Osteocyte (in vitro differentiated cells): Measurements from ENCODE around the gene FSTL5. TPM values are rescaled to one million over a fixed set of nuclear protein-coding genes. Genes with fewer than 3 reads are reported as not detected.

Experiments
- DNase-seq: peaks from one replicate; pipeline ENCODE4 v3.0.0; 2021; ENCODE audit warnings: mixed read lengths; ENCODE audit not compliant: unreplicated experiment; ENCODE audit errors: extremely low spot score
- H3K27ac Mint-ChIP-seq: one replicate; pipeline ENCODE4 v1.8.0; 2021; ENCODE audit warnings: mild to moderate bottlenecking, mixed read lengths; ENCODE audit not compliant: unreplicated experiment
- H3K27me3 Mint-ChIP-seq: one replicate; pipeline ENCODE4 v1.8.0; 2021; ENCODE audit warnings: mixed read lengths; ENCODE audit not compliant: unreplicated experiment
- H3K36me3 Mint-ChIP-seq: one replicate; pipeline ENCODE4 v1.8.0; 2021; ENCODE audit warnings: mixed read lengths; ENCODE audit not compliant: unreplicated experiment
- H3K4me1 Mint-ChIP-seq: one replicate; pipeline ENCODE4 v1.8.0; 2021; ENCODE audit warnings: mixed read lengths; ENCODE audit not compliant: unreplicated experiment
- H3K4me3 Mint-ChIP-seq: one replicate; pipeline ENCODE4 v1.8.0; 2021; ENCODE audit warnings: mild to moderate bottlenecking, moderate library complexity, mixed read lengths; ENCODE audit not compliant: unreplicated experiment
- H3K9me3 Mint-ChIP-seq: one replicate; pipeline ENCODE4 v1.8.0; 2021; ENCODE audit warnings: mixed read lengths; ENCODE audit not compliant: unreplicated experiment
- total RNA-seq: library from RNA; stranded (reverse); gene quantifications from 2 replicates; pipeline ENCODE4 v1.2.1, GENCODE V29; 2021
- TF ChIP-seq, protein P1 (sequence below): fragments of 200-600 bp; sonication (generic); IDR thresholded peaks from 2 replicates; pipeline ENCODE4 v1.5.0; 2021; ENCODE audit warnings: antibody characterized with exemption, mild to moderate bottlenecking, moderate library complexity

FSTL5 gene
- total RNA-seq, 1 donor from 2014 or later = 0.11 TPM

GRCh38 chr4:162016991-162017390 is 146.8 kb downstream of the FSTL5 start:
- H3K4me3 Mint-ChIP-seq = no peak overlapping the region
- no peaks in the 10 kb centered on the region for H3K27me3 Mint-ChIP-seq
- DNase-seq = no peak
- TF ChIP-seq, protein P1, sequence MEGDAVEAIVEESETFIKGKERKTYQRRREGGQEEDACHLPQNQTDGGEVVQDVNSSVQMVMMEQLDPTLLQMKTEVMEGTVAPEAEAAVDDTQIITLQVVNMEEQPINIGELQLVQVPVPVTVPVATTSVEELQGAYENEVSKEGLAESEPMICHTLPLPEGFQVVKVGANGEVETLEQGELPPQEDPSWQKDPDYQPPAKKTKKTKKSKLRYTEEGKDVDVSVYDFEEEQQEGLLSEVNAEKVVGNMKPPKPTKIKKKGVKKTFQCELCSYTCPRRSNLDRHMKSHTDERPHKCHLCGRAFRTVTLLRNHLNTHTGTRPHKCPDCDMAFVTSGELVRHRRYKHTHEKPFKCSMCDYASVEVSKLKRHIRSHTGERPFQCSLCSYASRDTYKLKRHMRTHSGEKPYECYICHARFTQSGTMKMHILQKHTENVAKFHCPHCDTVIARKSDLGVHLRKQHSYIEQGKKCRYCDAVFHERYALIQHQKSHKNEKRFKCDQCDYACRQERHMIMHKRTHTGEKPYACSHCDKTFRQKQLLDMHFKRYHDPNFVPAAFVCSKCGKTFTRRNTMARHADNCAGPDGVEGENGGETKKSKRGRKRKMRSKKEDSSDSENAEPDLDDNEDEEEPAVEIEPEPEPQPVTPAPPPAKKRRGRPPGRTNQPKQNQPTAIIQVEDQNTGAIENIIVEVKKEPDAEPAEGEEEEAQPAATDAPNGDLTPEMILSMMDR = no peak
- H3K9me3 Mint-ChIP-seq = no peaks in the 10 kb centered on the region
- H3K27ac Mint-ChIP-seq = no peak overlapping the region
- H3K36me3 Mint-ChIP-seq = no peaks in the 10 kb centered on the region
- H3K4me1 Mint-ChIP-seq = no peaks in the 10 kb centered on the region

DNA sequence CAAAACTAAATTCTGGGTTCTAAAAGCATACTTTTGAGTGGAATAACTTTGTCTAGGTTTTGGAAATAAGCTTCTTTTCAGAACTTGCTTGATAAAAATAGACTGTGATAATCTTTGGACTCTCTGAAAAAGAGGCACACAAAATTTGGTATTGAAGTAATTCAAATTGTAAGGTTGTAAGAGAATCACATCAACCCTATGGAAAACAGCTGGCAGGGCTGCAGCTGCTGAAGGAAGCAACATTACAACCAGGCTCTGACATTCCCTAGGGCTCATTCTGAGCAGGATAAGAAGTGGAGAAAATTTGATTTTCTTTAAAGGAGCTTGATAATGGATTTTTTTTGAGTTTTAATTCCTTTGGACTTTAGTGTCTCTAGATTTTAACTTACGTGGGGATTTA is 147.6 kb downstream of the FSTL5 start:
- H3K27ac Mint-ChIP-seq = no peak overlapping the region
- TF ChIP-seq, protein P1 = no peak
- no peaks in the 10 kb centered on the region for H3K4me1 Mint-ChIP-seq
- no peak for DNase-seq
- no peaks in the 10 kb centered on the region for H3K27me3 Mint-ChIP-seq
- no peaks in the 10 kb centered on the region for H3K36me3 Mint-ChIP-seq
- H3K4me3 Mint-ChIP-seq = no peak overlapping the region
- no peaks in the 10 kb centered on the region for H3K9me3 Mint-ChIP-seq

- DNase-seq = no peak
- Mint-ChIP-seq H3K9me3 (no peaks in the 10 kb centered on the region), H3K4me1 (no peaks in the 10 kb centered on the region), H3K27me3 (no peaks in the 10 kb centered on the region), H3K4me3 (no peak overlapping the region), H3K36me3 (no peaks in the 10 kb centered on the region), H3K27ac (no peak overlapping the region)
- TF ChIP-seq, protein P1 = no peak
Measured at GRCh38 chr4:162015090-162015489, 148.7 kb downstream of the FSTL5 start.

GRCh38 chr4:162011089-162011488 is 152.7 kb downstream of the FSTL5 start:
- peaks cover 3% of the 10 kb centered on the region for H3K27me3 Mint-ChIP-seq
- no peak overlapping the region for H3K27ac Mint-ChIP-seq
- TF ChIP-seq, protein P1 = no peak
- H3K9me3 Mint-ChIP-seq = no peaks in the 10 kb centered on the region
- H3K36me3 Mint-ChIP-seq = no peaks in the 10 kb centered on the region
- no peak for DNase-seq
- no peaks in the 10 kb centered on the region for H3K4me1 Mint-ChIP-seq
- H3K4me3 Mint-ChIP-seq = no peak overlapping the region

- Mint-ChIP-seq H3K9me3 (no peaks in the 10 kb centered on the region), H3K27ac (no peak overlapping the region), H3K27me3 (peaks cover 3% of the 10 kb centered on the region), H3K4me1 (no peaks in the 10 kb centered on the region), H3K36me3 (no peaks in the 10 kb centered on the region), H3K4me3 (no peak overlapping the region)
- TF ChIP-seq, protein P1 = no peak
- DNase-seq = no peak
Measured at GRCh38 chr4:162010362-162010761, 153.4 kb downstream of the FSTL5 start.
